Natural killer cell (primary cell): ENCODE measurements around the gene SPATA31C1. TPM values are rescaled to one million over a fixed set of nuclear protein-coding genes. Genes with fewer than 3 reads are reported as not detected.
"Not testable (repeated sequence)": the region's sequence is repeated elsewhere in the genome, so short reads cannot be mapped to it uniquely, and the experiment has no call there.

Experiments
- ATAC-seq, 3 donors: fragments of 150-1000 bp in 2 of 3; fragments of 200-7000 bp in 1 of 3; cut with Tn5 transposase; 1 replicate in 1 of 3; 2 replicates in 2 of 3; pipeline ENCODE4 v1.10.0; 2021; ENCODE audit warnings: mild to moderate bottlenecking in 2 of 3, moderate library complexity in 2 of 3
- DNase-seq, 2 donors: peaks; one replicate each; pipeline versions ENCODE4 v3.0.0 to v3.0.0-alpha.2; 2013 to 2021; ENCODE audit warnings: mixed read lengths in 1 of 2
- H3K27ac ChIP-seq: one replicate; pipeline ENCODE4 v1.5.1; 2013; ENCODE audit warnings: mild to moderate bottlenecking, low read length
- H3K27me3 ChIP-seq: one replicate; pipeline ENCODE4 v1.6.1; 2013; ENCODE audit warnings: low read length; ENCODE audit not compliant: control insufficient read depth, insufficient read depth
- H3K36me3 ChIP-seq: one replicate; pipeline ENCODE4 v1.6.1; 2013; ENCODE audit warnings: low read length; ENCODE audit not compliant: control insufficient read depth, insufficient read depth
- H3K4me1 ChIP-seq: one replicate; pipeline ENCODE4 v1.6.1; 2013; ENCODE audit warnings: low read length; ENCODE audit not compliant: control insufficient read depth, insufficient read depth
- H3K4me3 ChIP-seq: one replicate; pipeline ENCODE4 v1.5.1; 2013; ENCODE audit warnings: low read length
- H3K9me3 ChIP-seq: one replicate; pipeline ENCODE4 v1.6.1; 2013; ENCODE audit warnings: low read length; ENCODE audit not compliant: control insufficient read depth, insufficient read depth
- H3K27ac Mint-ChIP-seq, 2 donors: one replicate each; pipeline ENCODE4 v1.8.0; 2022; ENCODE audit warnings: mild to moderate bottlenecking in 2 of 2, mixed read lengths in 2 of 2, moderate library complexity in 1 of 2
- H3K27me3 Mint-ChIP-seq, 2 donors: one replicate each; pipeline ENCODE4 v1.8.0; 2022; ENCODE audit warnings: low read depth in 2 of 2, mixed read lengths in 2 of 2
- H3K36me3 Mint-ChIP-seq: one replicate; pipeline ENCODE4 v1.8.0; 2022; ENCODE audit warnings: mixed read lengths
- H3K4me1 Mint-ChIP-seq, 2 donors: one replicate each; pipeline ENCODE4 v1.8.0; 2022; ENCODE audit warnings: mixed read lengths in 2 of 2
- H3K4me3 Mint-ChIP-seq: one replicate; pipeline ENCODE4 v1.8.0; 2022; ENCODE audit warnings: mild to moderate bottlenecking, moderate library complexity, mixed read lengths
- H3K9me3 Mint-ChIP-seq, 2 donors: one replicate each; pipeline ENCODE4 v1.8.0; 2022; ENCODE audit warnings: mixed read lengths in 2 of 2
- WGBS: methylation state at CpG from one replicate; pipeline ENCODE4 v1.1.7; 2013; ENCODE audit warnings: missing lambda C conversion rate; ENCODE audit not compliant: insufficient coverage; 5-methylcytosine and 5-hydroxymethylcytosine counted together
- intact Hi-C: fragments of 100-400 bp; cut with micrococcal nuclease; formaldehyde crosslinking; loops from one replicate; pipeline ENCODE4 v1.14.2; 2022
- total RNA-seq, 4 donors: library from RNA; stranded (reverse); fragments of 120-200 nt in 1 of 4; gene quantifications; one replicate each; pipeline versions ENCODE4 v1.2.3 to v1.2.4, GENCODE V29; 2013 to 2022
- TF ChIP-seq, protein P1 (sequence below): fragments of 200-600 bp; IDR thresholded peaks from one replicate; pipeline ENCODE4 v1.8.0; 2022; ENCODE audit warnings: antibody characterized with exemption

SPATA31C1 gene
- total RNA-seq, result not detected
- not detected for total RNA-seq (2013)

DNA sequence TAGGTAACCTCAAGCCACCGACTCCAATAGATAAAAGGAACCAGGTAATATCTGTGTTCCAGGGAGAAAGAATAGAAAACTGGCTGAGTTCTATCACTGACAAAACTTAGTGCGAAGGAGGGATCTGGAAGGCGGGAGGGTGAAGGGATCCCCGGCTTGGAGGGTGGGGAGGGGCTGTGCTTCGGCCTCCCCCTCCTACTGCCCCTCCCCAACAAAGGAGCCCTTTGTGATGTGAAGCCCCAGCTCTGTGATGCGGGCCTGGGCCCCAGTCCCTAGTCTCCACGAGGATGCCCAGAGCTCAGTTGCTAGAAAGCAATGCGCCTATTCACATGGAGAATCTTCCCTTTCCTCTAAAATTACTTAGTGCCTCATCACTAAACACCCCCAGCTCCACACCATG, at the start of gene SPATA31C1:
TSS of gene SPATA31C1 (plus strand) at position 301 of the 400 bp plus-strand sequence.
- WGBS, result no CpG with 5 or more reads among the region's 8 CpGs
- H3K4me1 ChIP-seq, H3K9me3 Mint-ChIP-seq, H3K36me3 Mint-ChIP-seq, H3K4me1 Mint-ChIP-seq, DNase-seq, H3K27me3 Mint-ChIP-seq, H3K4me3 ChIP-seq, H3K9me3 ChIP-seq, H3K36me3 ChIP-seq, H3K27ac Mint-ChIP-seq, intact Hi-C loops, H3K27ac ChIP-seq, ATAC-seq, H3K4me3 Mint-ChIP-seq, H3K27me3 ChIP-seq: not testable (repeated sequence)

DNA sequence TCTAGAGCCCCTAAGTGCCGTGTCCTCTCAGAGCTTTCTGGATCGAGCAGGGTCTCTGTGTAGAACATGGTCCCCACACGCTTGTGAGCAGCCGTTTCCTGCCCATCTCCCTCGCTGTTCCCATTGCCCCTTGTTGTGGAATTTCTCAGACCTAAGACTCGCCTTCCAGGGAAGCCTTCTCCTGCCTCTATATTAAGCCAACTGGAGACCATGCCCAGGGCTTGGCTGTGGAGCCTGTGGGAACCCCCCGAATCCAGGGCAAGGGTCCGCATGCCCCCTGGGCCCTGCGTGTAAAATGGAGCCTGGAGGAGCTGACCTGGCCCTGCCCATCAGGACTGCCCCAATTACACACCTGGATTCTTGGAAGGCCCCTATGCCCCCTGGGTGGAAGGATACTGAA, 49.6 kb upstream of the SPATA31C1 start:
- TF ChIP-seq, protein P1, sequence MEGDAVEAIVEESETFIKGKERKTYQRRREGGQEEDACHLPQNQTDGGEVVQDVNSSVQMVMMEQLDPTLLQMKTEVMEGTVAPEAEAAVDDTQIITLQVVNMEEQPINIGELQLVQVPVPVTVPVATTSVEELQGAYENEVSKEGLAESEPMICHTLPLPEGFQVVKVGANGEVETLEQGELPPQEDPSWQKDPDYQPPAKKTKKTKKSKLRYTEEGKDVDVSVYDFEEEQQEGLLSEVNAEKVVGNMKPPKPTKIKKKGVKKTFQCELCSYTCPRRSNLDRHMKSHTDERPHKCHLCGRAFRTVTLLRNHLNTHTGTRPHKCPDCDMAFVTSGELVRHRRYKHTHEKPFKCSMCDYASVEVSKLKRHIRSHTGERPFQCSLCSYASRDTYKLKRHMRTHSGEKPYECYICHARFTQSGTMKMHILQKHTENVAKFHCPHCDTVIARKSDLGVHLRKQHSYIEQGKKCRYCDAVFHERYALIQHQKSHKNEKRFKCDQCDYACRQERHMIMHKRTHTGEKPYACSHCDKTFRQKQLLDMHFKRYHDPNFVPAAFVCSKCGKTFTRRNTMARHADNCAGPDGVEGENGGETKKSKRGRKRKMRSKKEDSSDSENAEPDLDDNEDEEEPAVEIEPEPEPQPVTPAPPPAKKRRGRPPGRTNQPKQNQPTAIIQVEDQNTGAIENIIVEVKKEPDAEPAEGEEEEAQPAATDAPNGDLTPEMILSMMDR, result no peak
- H3K9me3 Mint-ChIP-seq, result peaks cover 3 to 7% of the 10 kb centered on the region in 2 donors
- Histone ChIP-seq H3K27ac (no peak overlapping the region), H3K4me1 (no peaks in the 10 kb centered on the region), H3K4me3 (no peak overlapping the region), H3K9me3 (no peaks in the 10 kb centered on the region), H3K36me3 (no peaks in the 10 kb centered on the region), H3K27me3 (no peaks in the 10 kb centered on the region)
- intact Hi-C loops, result no loop called here
- peaks cover 0 to 5% of the 10 kb centered on the region in 2 donors for H3K4me1 Mint-ChIP-seq
- WGBS, result 94% methylated on average over 9 of the region's 9 CpGs
- no peaks in the 10 kb centered on the region for H3K36me3 Mint-ChIP-seq
- DNase-seq (no peak), ATAC-seq (no peak)
- peaks cover 2 to 20% of the 10 kb centered on the region in 2 donors for H3K27me3 Mint-ChIP-seq
- no peak overlapping the region for H3K4me3 Mint-ChIP-seq
- H3K27ac Mint-ChIP-seq, result no peak overlapping the region

DNA sequence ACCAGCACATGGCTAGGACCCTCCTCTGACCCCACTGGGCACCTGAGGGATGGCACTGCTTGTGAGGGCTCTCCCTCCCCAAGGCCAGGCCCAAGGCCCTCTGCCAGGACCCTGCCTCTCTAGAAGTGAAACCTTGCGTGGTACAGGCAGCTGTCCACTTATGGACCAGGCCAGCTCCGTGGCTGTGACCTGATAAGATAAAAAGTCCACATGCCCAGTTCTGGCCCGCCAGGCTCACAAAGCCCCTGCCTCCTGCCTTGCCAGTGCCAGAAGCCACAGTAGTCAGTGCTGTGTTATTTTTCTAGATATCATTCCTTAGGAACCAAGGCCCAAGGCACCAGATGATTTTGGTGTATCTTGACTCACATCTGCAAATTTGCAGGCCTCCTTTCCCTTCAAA, 49.1 kb upstream of the SPATA31C1 start:
- H3K9me3 Mint-ChIP-seq, result peaks cover 3 to 7% of the 10 kb centered on the region in 2 donors
- ATAC-seq, result no peak
- 88% methylated on average over 3 of the region's 3 CpGs for WGBS
- H3K27me3 ChIP-seq, result no peaks in the 10 kb centered on the region
- no peak for DNase-seq
- no peak overlapping the region for H3K27ac Mint-ChIP-seq
- H3K4me1 ChIP-seq, result no peaks in the 10 kb centered on the region
- no peak overlapping the region for H3K4me3 Mint-ChIP-seq
- no peaks in the 10 kb centered on the region for H3K36me3 Mint-ChIP-seq
- H3K9me3 ChIP-seq, result no peaks in the 10 kb centered on the region
- intact Hi-C loops, result no loop called here
- peaks cover 0 to 5% of the 10 kb centered on the region in 2 donors for H3K4me1 Mint-ChIP-seq
- TF ChIP-seq, protein P1, result no peak
- H3K27me3 Mint-ChIP-seq, result peaks cover 2 to 19% of the 10 kb centered on the region in 2 donors
- H3K4me3 ChIP-seq, result no peak overlapping the region
- H3K27ac ChIP-seq, result no peak overlapping the region
- no peaks in the 10 kb centered on the region for H3K36me3 ChIP-seq

DNA sequence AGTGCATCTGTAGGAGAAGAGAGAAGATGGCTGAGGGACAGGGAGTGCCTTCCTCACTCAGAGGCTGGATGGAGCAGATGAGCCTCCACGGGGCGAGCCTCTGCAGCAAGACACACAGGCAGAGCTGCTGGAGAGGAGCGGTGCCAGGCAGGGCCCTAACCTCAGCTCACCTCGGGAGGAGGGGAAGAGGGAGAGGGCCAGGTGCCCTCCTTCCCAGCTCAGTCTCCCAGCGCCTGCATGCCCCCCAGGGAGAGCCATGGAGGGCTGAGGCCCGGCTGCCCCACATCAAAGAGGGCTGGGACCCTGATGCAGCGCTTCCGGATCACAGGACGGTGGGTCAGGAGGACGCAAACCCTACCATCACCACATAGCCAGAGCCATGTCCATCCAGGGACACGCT, 48.7 kb upstream of the SPATA31C1 start:
- Mint-ChIP-seq H3K4me3 (no peak overlapping the region), H3K27ac (no peak overlapping the region), H3K9me3 (peaks cover 3 to 7% of the 10 kb centered on the region in 2 donors), H3K27me3 (peaks cover 2 to 15% of the 10 kb centered on the region in 2 donors), H3K4me1 (peaks cover 0 to 5% of the 10 kb centered on the region in 2 donors), H3K36me3 (no peaks in the 10 kb centered on the region)
- TF ChIP-seq, protein P1, result no peak
- DNase-seq (no peak), ATAC-seq (no peak)
- WGBS, result 88% methylated on average over 11 of the region's 11 CpGs
- Histone ChIP-seq H3K4me3 (no peak overlapping the region), H3K4me1 (no peaks in the 10 kb centered on the region), H3K36me3 (no peaks in the 10 kb centered on the region), H3K27me3 (no peaks in the 10 kb centered on the region), H3K27ac (no peak overlapping the region), H3K9me3 (no peaks in the 10 kb centered on the region)
- intact Hi-C loops, result no loop called here
